Measurements from ENCODE around the gene BRK1.
A peak's percentile ranks its signal among the peaks of the same experiment; 100 is the strongest.
"Not testable (repeated sequence)": the region's sequence is repeated elsewhere in the genome, so short reads cannot be mapped to it uniquely, and the experiment has no call there.

Gene BRK1

GRCh38 chr3:10160346-10160745, 44.9 kb downstream of the BRK1 start:
- Mint-ChIP-seq H3K27ac (no peak overlapping the region), H3K4me1 (ENCODE audit: low read depth) (peaks cover 3% of the 10 kb centered on the region), H3K27me3 (no peaks in the 10 kb centered on the region), H3K9me3 (no peaks in the 10 kb centered on the region), H3K4me3 (no peak overlapping the region), H3K36me3 (ENCODE audit: low read depth) (peaks cover 7% of the 10 kb centered on the region)

DNA sequence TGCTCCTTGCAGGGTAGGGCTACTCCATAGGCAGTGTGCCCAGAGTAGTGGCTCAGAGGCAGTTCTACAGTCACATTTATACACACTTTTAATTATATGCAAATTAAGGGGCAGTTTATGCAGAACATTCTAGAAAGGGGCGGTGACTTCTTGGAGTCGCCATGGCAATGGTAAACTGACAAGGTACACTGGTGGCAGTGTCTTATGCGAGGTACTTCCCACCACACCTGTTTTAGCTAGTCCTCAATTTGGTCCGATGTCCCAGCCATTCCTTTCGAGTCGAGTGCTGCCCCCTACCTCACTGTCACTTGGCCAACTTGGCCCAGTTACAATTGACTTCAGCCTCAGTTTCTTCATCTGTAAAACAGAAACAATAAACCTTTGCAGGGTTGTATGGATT, 45.5 kb downstream of the BRK1 start:
- Mint-ChIP-seq H3K36me3 (ENCODE audit: low read depth) (peaks cover 2% of the 10 kb centered on the region), H3K4me1 (ENCODE audit: low read depth) (peaks cover 6% of the 10 kb centered on the region), H3K27ac (no peak overlapping the region), H3K4me3 (no peak overlapping the region), H3K9me3 (no peaks in the 10 kb centered on the region), H3K27me3 (no peaks in the 10 kb centered on the region)

- H3K27ac Mint-ChIP-seq: no peak overlapping the region
- H3K27me3 Mint-ChIP-seq: no peaks in the 10 kb centered on the region
- H3K36me3 Mint-ChIP-seq (ENCODE audit: low read depth): peaks cover 3% of the 10 kb centered on the region
- H3K4me3 Mint-ChIP-seq: no peak overlapping the region
- peaks cover 18% of the 10 kb centered on the region for H3K4me1 Mint-ChIP-seq (ENCODE audit: low read depth)
- H3K9me3 Mint-ChIP-seq: no peaks in the 10 kb centered on the region
Observed at GRCh38 chr3:10162185-10162584, 46.7 kb downstream of the BRK1 start.

GRCh38 chr3:10164201-10164545, 48.7 kb downstream of the BRK1 start:
- H3K36me3 Mint-ChIP-seq (ENCODE audit: low read depth): peaks cover 12% of the 10 kb centered on the region
- H3K27ac Mint-ChIP-seq: not testable (repeated sequence)
- peak overlapping the region; percentile 73 for H3K4me3 Mint-ChIP-seq

GRCh38 chr3:10164546-10165393, 49.3 kb downstream of the BRK1 start, which contains the start of gene IRAK2:
IRAK2 (plus strand) TSS chr3:10164919; CDS start chr3:10164955, 36 bp downstream.
- H3K27ac Mint-ChIP-seq: no peak within 1 kb of the TSS
- H3K27me3 Mint-ChIP-seq: no peaks in the 10 kb centered on the region
- peaks cover 27% of the 10 kb centered on the region for H3K4me1 Mint-ChIP-seq (ENCODE audit: low read depth)
- H3K4me3 Mint-ChIP-seq: peak within 1 kb of the TSS; percentile 74
- H3K36me3 Mint-ChIP-seq (ENCODE audit: low read depth): peaks cover 15% of the 10 kb centered on the region
- peaks cover 5% of the 10 kb centered on the region for H3K9me3 Mint-ChIP-seq

More at GRCh38 chr3:10164201-10164545, 48.7 kb downstream of the BRK1 start:
- H3K27me3 Mint-ChIP-seq, H3K9me3 Mint-ChIP-seq: not testable (repeated sequence)
- peaks cover 27% of the 10 kb centered on the region for H3K4me1 Mint-ChIP-seq (ENCODE audit: low read depth)

- Mint-ChIP-seq H3K27me3 (no peaks in the 10 kb centered on the region), H3K9me3 (peaks cover 5% of the 10 kb centered on the region), H3K4me3 (peak overlapping the region; percentile 48), H3K27ac (no peak overlapping the region), H3K4me1 (ENCODE audit: low read depth) (peaks cover 27% of the 10 kb centered on the region), H3K36me3 (ENCODE audit: low read depth) (peaks cover 15% of the 10 kb centered on the region)
Observed at GRCh38 chr3:10166213-10166604, 50.7 kb downstream of the BRK1 start.

DNA sequence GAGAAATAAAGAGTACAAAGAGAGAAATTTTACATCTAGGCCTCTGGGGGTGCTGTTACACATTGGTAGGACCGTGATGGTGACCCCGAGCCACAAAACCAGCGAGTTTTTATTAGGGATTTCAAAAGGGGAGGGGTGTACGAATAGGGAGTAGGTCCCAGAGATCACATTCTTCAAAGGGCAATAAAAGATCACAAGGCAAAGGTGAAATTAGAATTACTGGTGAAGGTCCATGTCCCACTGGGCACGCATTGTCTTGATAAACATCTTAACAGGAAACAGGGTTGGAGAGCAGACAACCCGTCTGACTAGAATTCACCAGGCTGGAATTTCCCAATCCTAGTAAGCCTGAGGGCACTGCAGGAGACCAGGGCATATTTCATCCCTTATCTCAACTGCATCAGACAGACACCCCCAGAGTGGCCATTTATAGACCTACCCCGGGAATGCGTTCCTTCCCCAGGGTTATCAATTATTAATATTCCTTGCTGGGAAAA, 53.6 kb downstream of the BRK1 start:
- H3K9me3 Mint-ChIP-seq: peaks cover 5% of the 10 kb centered on the region
- H3K4me3 Mint-ChIP-seq: no peak overlapping the region
- no peak overlapping the region for H3K27ac Mint-ChIP-seq
- peaks cover 37% of the 10 kb centered on the region for H3K4me1 Mint-ChIP-seq (ENCODE audit: low read depth)
- H3K36me3 Mint-ChIP-seq (ENCODE audit: low read depth): peaks cover 15% of the 10 kb centered on the region
- H3K27me3 Mint-ChIP-seq: no peaks in the 10 kb centered on the region

DNA sequence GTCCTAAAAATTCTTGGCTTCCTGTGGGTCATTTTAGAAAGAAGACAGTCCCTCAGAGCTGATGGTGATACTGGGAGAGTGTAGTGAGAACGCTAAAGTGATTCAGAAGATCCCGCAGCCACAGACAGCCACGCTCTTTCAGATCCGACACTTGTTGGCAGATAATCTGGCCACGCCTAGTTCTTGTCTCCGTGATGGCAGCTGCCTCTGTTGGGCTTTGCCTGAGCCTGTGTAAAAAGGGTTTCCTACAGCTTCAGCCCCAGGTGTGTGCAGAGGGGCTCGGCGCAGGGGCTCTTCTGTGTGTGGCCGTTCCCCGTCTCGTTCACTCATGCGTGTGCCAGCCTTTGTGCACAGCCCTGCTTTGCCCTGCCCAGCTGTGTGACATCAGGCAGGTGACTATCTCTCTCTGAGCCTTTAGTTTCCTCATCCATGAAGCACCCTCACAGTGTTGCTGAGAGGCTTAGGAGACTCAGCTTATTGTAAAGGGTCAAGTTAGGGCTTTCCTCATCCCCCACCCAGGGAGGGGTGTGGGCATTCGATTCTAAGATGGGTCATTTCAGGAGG, 55.5 kb downstream of the BRK1 start:
- Mint-ChIP-seq H3K27ac (no peak overlapping the region), H3K27me3 (no peaks in the 10 kb centered on the region), H3K4me3 (no peak overlapping the region), H3K4me1 (ENCODE audit: low read depth) (peaks cover 37% of the 10 kb centered on the region), H3K9me3 (peaks cover 5% of the 10 kb centered on the region), H3K36me3 (ENCODE audit: low read depth) (peaks cover 15% of the 10 kb centered on the region)

- Mint-ChIP-seq H3K4me3 (no peak overlapping the region), H3K27ac (peak overlapping the region; percentile 83), H3K36me3 (ENCODE audit: low read depth) (peaks cover 12% of the 10 kb centered on the region), H3K9me3 (peaks cover 5% of the 10 kb centered on the region), H3K4me1 (ENCODE audit: low read depth) (peaks cover 24% of the 10 kb centered on the region), H3K27me3 (no peaks in the 10 kb centered on the region)
Observed at GRCh38 chr3:10173095-10173925, 57.8 kb downstream of the BRK1 start.

GRCh38 chr3:10173926-10174435, 58.5 kb downstream of the BRK1 start:
- Mint-ChIP-seq H3K4me1 (ENCODE audit: low read depth) (peaks cover 18% of the 10 kb centered on the region), H3K27me3 (no peaks in the 10 kb centered on the region), H3K27ac (peak overlapping the region; percentile 83), H3K36me3 (ENCODE audit: low read depth) (peaks cover 5% of the 10 kb centered on the region), H3K9me3 (peaks cover 1% of the 10 kb centered on the region), H3K4me3 (no peak overlapping the region)

DNA sequence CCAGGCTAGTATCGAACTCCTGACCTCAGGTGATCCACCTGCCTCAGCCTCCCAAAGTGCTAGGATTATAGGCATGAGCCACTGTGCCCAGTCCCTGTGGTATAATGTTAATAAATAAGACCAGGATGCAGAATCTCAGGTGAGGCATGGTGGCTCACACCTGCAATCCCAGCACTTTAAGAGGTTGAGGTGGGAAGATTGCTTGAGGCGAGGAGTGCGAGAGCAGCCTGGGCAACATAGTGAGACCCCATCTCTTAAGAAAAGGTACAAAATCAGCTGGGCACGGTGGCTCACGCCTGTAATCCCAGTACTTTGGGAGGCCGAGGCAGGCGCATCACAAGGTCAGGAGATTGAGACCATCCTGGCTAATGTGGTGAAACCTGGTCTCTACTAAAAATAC, 59.9 kb downstream of the BRK1 start:
- not testable (repeated sequence) for H3K9me3 Mint-ChIP-seq; H3K36me3 Mint-ChIP-seq (ENCODE audit: low read depth); H3K4me3 Mint-ChIP-seq; H3K27ac Mint-ChIP-seq; H3K27me3 Mint-ChIP-seq
- H3K4me1 Mint-ChIP-seq (ENCODE audit: low read depth): peaks cover 17% of the 10 kb centered on the region

DNA sequence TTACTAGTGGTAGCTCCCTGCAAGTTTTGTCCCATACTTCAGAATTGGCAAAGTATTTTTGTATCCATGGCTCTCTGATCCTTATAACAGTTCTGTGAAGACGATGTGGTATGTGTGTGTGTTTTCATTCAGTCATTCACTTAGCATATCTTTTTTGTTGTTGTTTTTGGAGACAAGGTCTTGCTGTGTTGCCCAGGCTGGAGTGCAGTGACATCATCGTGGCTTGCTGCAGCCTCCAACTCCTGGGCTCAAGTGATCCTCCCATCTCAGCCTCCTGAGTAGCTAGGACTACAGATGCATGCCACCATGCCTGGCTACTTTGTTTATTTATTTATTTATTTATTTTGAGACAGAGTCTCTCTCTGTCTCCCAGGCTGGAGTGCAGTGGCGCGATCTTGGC, 60.7 kb downstream of the BRK1 start:
- not testable (repeated sequence) for H3K4me3 Mint-ChIP-seq; H3K27ac Mint-ChIP-seq; H3K36me3 Mint-ChIP-seq (ENCODE audit: low read depth); H3K9me3 Mint-ChIP-seq; H3K27me3 Mint-ChIP-seq
- peaks cover 17% of the 10 kb centered on the region for H3K4me1 Mint-ChIP-seq (ENCODE audit: low read depth)

Data from stimulated activated naive CD8-positive, alpha-beta T cell treated with anti-CD3 and anti-CD28 coated beads, Interleukin-15, Interleukin-2, amounts not matched to agents 100 ng/mL and 50 ng/mL, for 24 hours (primary cell).